Tibial artery (tissue), 4 donors: ENCODE data around the gene XYLT2.

Experiments used
- DNase-seq, 2 donors: peaks; one replicate each; pipeline ENCODE4 v3.0.0-alpha.2; 2019
- H3K27ac ChIP-seq, 2 donors: fragments of 200-600 bp; sonication (generic) in 1 of 2; 1 replicate in 1 of 2; 2 replicates in 1 of 2; pipeline ENCODE4 v1.5.1; 2018 to 2019; ENCODE audit warnings: mild to moderate bottlenecking in 1 of 2
- H3K27me3 ChIP-seq, 2 donors: fragments of 200-600 bp; sonication (generic) in 1 of 2; one replicate each; pipeline versions ENCODE4 v1.5.1 to v1.6.0; 2016 to 2019
- H3K36me3 ChIP-seq, 3 donors: fragments of 200-600 bp; sonication (generic) in 2 of 3; one replicate each; pipeline ENCODE4 v1.5.1; 2016 to 2019; ENCODE audit warnings: mild to moderate bottlenecking in 2 of 3
- H3K4me1 ChIP-seq, 4 donors: fragments of 200-600 bp; sonication (generic) in 2 of 4; 1 replicate in 3 of 4; 2 replicates in 1 of 4; pipeline ENCODE4 v1.5.1; 2016 to 2019
- H3K4me3 ChIP-seq, 2 donors: fragments of 200-600 bp; sonication (generic) in 1 of 2; 1 replicate in 1 of 2; 2 replicates in 1 of 2; pipeline ENCODE4 v1.5.1; 2018 to 2019; ENCODE audit warnings: mild to moderate bottlenecking in 2 of 2
- H3K9me3 ChIP-seq, 3 donors: fragments of 200-600 bp; sonication (generic) in 1 of 3; one replicate each; pipeline ENCODE4 v1.5.1; 2016 to 2019
- CTCF ChIP-seq, 2 experiments: fragments of 200-600 bp in 1 of 2; fragments of 450-650 bp in 1 of 2; IDR thresholded peaks; one replicate each; pipeline ENCODE4 v1.5.1; 2017 to 2019; ENCODE audit warnings: antibody characterized with exemption in 2 of 2, mild to moderate bottlenecking in 1 of 2, moderate library complexity in 1 of 2
- intact Hi-C: fragments of 100-400 bp; cut with DNase I; formaldehyde crosslinking; loops from one replicate; pipeline ENCODE4 v1.15.0; 2023; ENCODE audit warnings: low total_unique reads

XYLT2 gene

DNA sequence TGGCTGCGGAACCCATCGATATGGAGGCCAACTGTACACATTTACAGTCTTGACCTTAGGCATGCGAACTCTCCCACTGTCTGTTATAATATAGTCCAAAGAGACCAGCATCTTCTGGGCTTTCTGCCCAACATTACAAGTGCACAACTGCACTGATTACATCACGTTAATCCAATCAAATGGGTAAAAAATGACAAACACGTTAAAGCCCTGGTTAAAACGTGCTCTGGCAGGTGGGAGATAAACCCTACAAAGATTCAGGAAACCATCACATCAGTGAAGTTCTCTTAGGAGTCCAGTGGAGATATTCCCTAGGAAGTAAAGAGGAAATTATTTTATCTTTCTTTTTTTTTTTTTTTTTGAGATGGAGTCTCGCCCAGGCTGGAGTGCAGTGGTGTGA is 23.7 kb upstream of the XYLT2 start:
- no peaks in the 10 kb centered on the region for H3K4me1 ChIP-seq
- H3K27me3 ChIP-seq = no peaks in the 10 kb centered on the region
- no peak for TF ChIP-seq CTCF (IDR thresholded peaks at IDR 0.05)
- no peak overlapping the region for H3K4me3 ChIP-seq
- intact Hi-C loops = no loop called here
- no peak overlapping the region for H3K27ac ChIP-seq
- no peaks in the 10 kb centered on the region for H3K9me3 ChIP-seq
- DNase-seq = no peak
- no peaks in the 10 kb centered on the region for H3K36me3 ChIP-seq

- no peak for TF ChIP-seq CTCF (IDR thresholded peaks at IDR 0.05)
- no peaks in the 10 kb centered on the region for H3K27me3 ChIP-seq
- intact Hi-C loops = no loop called here
- DNase-seq = no peak
- H3K27ac ChIP-seq = no peak overlapping the region
- no peaks in the 10 kb centered on the region for H3K36me3 ChIP-seq
- H3K4me3 ChIP-seq = no peak overlapping the region
- H3K4me1 ChIP-seq = no peaks in the 10 kb centered on the region
- H3K9me3 ChIP-seq = no peaks in the 10 kb centered on the region
Observed at GRCh38 chr17:50323060-50323459, 22.9 kb upstream of the XYLT2 start.

- H3K9me3 ChIP-seq = no peaks in the 10 kb centered on the region
- no peak overlapping the region for H3K27ac ChIP-seq
- DNase-seq = no peak
- no peaks in the 10 kb centered on the region for H3K36me3 ChIP-seq
- H3K27me3 ChIP-seq = no peaks in the 10 kb centered on the region
- no peak for TF ChIP-seq CTCF (IDR thresholded peaks at IDR 0.05)
- no peaks in the 10 kb centered on the region for H3K4me1 ChIP-seq
- no peak overlapping the region for H3K4me3 ChIP-seq
- intact Hi-C loops = no loop called here
Observed at GRCh38 chr17:50325906-50326305, 20.0 kb upstream of the XYLT2 start.

DNA sequence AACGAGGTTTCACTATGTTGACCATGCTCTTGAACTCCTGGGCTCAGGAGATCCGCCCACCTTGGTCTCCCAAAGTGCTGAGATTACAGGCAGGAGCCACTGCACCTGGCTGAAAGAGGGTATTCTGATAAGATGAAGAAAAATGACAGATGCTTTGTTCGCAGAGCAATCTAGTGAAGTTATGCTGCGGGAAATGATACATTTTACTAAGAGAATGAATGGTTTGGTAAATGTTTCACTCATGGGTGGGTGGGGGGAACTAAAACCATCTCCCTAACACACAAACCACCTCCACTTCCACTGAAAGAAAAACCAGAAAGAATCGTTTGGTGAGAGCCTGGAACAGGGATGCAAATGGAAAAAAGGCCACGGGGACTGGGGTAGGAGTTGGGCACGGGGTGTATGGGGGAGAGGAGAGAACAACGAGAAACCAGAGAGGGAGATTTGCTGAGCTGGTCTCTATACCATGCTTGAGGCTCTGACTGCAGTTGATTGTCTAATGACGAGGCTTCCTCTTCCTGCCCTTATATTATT is 19.0 kb upstream of the XYLT2 start:
- no peaks in the 10 kb centered on the region for H3K9me3 ChIP-seq
- intact Hi-C loops = no loop called here
- no peaks in the 10 kb centered on the region for H3K4me1 ChIP-seq
- no peak overlapping the region for H3K4me3 ChIP-seq
- TF ChIP-seq CTCF (IDR thresholded peaks at IDR 0.05) = no peak
- H3K36me3 ChIP-seq = no peaks in the 10 kb centered on the region
- no peak for DNase-seq
- H3K27me3 ChIP-seq = no peaks in the 10 kb centered on the region
- no peak overlapping the region for H3K27ac ChIP-seq

DNA sequence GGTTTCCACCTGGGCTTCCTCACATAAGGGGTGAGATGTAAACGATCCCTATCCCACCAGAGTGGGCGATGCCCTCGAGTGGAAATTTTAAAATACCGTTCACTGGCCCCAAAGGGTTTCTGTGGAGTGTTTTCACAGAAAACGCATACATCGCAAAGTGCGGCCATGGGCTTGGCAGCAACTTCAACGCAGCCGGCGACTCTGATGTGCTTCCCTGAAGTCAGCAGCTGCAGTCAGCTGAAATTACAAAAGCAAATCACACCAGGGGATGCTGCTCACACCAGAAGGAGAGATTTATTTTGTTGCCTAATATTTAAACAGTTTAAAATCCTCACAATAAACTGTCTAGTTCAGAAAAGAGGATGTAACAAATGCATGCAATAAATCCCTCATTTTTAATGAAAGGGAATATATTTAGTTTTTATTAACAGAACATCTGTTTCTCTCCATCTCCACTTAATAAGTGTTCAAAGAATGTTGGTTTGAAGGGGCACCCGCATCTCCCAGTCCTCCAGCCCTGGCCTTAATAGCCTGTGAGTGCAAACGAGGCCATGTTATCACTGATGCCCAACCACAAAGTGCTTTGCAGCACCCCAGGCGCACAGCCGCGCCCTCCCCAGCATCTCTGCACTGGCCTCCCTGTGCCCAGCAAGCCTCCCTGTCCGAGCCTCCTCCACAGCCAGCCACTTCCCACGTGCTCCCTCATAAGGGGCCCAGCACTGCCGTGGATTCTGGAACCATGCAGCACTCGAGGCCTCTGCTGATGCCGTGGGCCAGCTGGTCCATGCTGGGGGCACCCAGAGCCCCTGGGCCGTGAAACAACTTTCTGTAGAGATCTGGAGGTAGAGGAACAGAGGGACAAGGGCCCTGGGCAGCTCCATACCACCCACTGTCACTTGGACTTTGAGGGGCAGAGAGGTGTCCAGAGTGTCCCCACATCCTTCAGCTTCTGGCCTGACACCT is 17.3 kb upstream of the XYLT2 start:
- no peak for DNase-seq
- no peaks in the 10 kb centered on the region for H3K9me3 ChIP-seq
- no peaks in the 10 kb centered on the region for H3K36me3 ChIP-seq
- H3K4me1 ChIP-seq = no peaks in the 10 kb centered on the region
- H3K27ac ChIP-seq = no peak overlapping the region
- H3K4me3 ChIP-seq = no peak overlapping the region
- intact Hi-C loops = no loop called here
- no peak for TF ChIP-seq CTCF (IDR thresholded peaks at IDR 0.05)
- no peaks in the 10 kb centered on the region for H3K27me3 ChIP-seq
